HG02938 (cell line): Measurements from ENCODE around the gene FAM131B.
"Not testable (repeated sequence)": the region's sequence is repeated elsewhere in the genome, so short reads cannot be mapped to it uniquely, and the experiment has no call there.

Experiments used
- ATAC-seq: cut with Tn5 transposase; IDR thresholded peaks from one replicate; pipeline ENCODE4 v1.9.1; 2021; ENCODE audit warnings: mild to moderate bottlenecking, moderate library complexity; ENCODE audit not compliant: unreplicated experiment

FAM131B gene

GRCh38 chr7:143362131-143363015, at the start of gene FAM131B:
Gene FAM131B, minus strand, starts transcription at chr7:143362713. Its CDS starts 110 bp downstream, at chr7:143362603.
- ATAC-seq = no peak

- ATAC-seq = no peak
Observed at GRCh38 chr7:143411976-143412708, 49.6 kb upstream of the FAM131B start.

GRCh38 chr7:143410521-143411004, 48.0 kb upstream of the FAM131B start:
- ATAC-seq = no peak

GRCh38 chr7:143408686-143409561, 46.4 kb upstream of the FAM131B start, which contains the start of gene EPHA1:
Gene EPHA1, minus strand, starts transcription at chr7:143408856. Its CDS starts 51 bp downstream, at chr7:143408805.
- no peak for ATAC-seq

GRCh38 chr7:143408252-143408685, 45.8 kb upstream of the FAM131B start:
- no peak for ATAC-seq

- no peak for ATAC-seq
Observed at GRCh38 chr7:143407287-143408251, 45.1 kb upstream of the FAM131B start.

- ATAC-seq = no peak
Observed at GRCh38 chr7:143406002-143406357, 43.5 kb upstream of the FAM131B start.

GRCh38 chr7:143405173-143406001, 42.9 kb upstream of the FAM131B start:
- ATAC-seq = no peak

- ATAC-seq = not testable (repeated sequence)
Observed at GRCh38 chr7:143402233-143402632, 39.7 kb upstream of the FAM131B start.

- ATAC-seq = no peak
Observed at GRCh38 chr7:143401265-143401664, 38.8 kb upstream of the FAM131B start.

- ATAC-seq = no peak
Observed at GRCh38 chr7:143399642-143400041, 37.1 kb upstream of the FAM131B start.

GRCh38 chr7:143399151-143399550, 36.6 kb upstream of the FAM131B start:
- ATAC-seq = no peak

GRCh38 chr7:143398616-143399015, 36.1 kb upstream of the FAM131B start:
- no peak for ATAC-seq

GRCh38 chr7:143397710-143398530, 35.4 kb upstream of the FAM131B start:
- ATAC-seq = no peak

GRCh38 chr7:143396625-143397556, 34.4 kb upstream of the FAM131B start:
- ATAC-seq = no peak

- ATAC-seq = no peak
Observed at GRCh38 chr7:143396182-143396581, 33.7 kb upstream of the FAM131B start.
